Measurements from ENCODE around the gene ERMAP. TPM values are rescaled to one million over a fixed set of nuclear protein-coding genes. Genes with fewer than 3 reads are reported as not detected.
"Not testable (repeated sequence)": the region's sequence is repeated elsewhere in the genome, so short reads cannot be mapped to it uniquely, and the experiment has no call there.

The ERMAP gene
- total and polyA plus RNA-seq, 4 donors: 5.9 to 12.8 (median 8.6) TPM

GRCh38 chr1:42849944-42850343, 33.0 kb downstream of the ERMAP start:
- Histone ChIP-seq H3K27me3 (ENCODE audit: control insufficient read depth in 1 of 2, insufficient read depth in 2 of 2, low read length in 1 of 2) (no peaks in the 10 kb centered on the region), H3K27ac (ENCODE audit: low read depth in 1 of 2, low read length in 2 of 2) (no peak overlapping the region), H3K36me3 (ENCODE audit: control insufficient read depth in 1 of 2, insufficient read depth in 2 of 2, low read length in 1 of 2) (peaks cover 0 to 2% of the 10 kb centered on the region in 2 donors), H3K9me3 (ENCODE audit: control insufficient read depth, low read length) (no peaks in the 10 kb centered on the region), H3K4me3 (ENCODE audit: low read length in 2 of 2) (no peak overlapping the region), H3K4me1 (ENCODE audit: control insufficient read depth in 1 of 2, insufficient read depth in 2 of 2, low read length in 2 of 2) (peaks cover 0 to 2% of the 10 kb centered on the region in 2 donors)
- intact Hi-C loops (cut with DNase I): loop anchor here (10.0 kb wide), 2 partner anchors 85 to 165 kb away; partner anchors contain the start of genes C1orf50 (in 1 of the 2), P3H1 (in 1 of the 2) and YBX1 (in 1 of the 2)
- 92 to 96% methylated on average over 5 of the region's 5 CpGs for WGBS, 2 donors
- ATAC-seq (ENCODE audit: low FRiP score) (no peak), DNase-seq (no peak)

DNA sequence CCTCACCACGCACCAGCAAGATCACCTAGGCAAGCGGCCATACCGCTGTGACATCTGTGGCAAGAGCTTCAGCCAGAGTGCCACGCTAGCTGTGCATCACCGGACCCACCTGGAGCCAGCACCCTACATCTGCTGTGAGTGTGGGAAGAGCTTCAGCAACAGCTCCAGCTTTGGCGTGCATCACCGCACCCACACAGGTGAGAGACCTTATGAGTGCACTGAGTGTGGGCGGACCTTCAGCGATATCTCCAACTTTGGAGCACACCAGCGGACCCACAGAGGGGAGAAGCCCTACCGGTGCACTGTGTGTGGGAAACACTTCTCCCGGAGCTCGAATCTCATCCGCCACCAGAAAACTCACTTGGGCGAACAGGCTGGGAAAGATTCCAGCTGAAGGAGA, 34.5 kb downstream of the ERMAP start:
- Histone ChIP-seq H3K27ac (ENCODE audit: low read depth in 1 of 2, low read length in 2 of 2) (no peak overlapping the region), H3K4me1 (ENCODE audit: control insufficient read depth in 1 of 2, insufficient read depth in 2 of 2, low read length in 2 of 2) (peaks cover 0 to 2% of the 10 kb centered on the region in 2 donors), H3K9me3 (ENCODE audit: control insufficient read depth, low read length) (no peaks in the 10 kb centered on the region), H3K36me3 (ENCODE audit: control insufficient read depth in 1 of 2, insufficient read depth in 2 of 2, low read length in 1 of 2) (peaks cover 0 to 2% of the 10 kb centered on the region in 2 donors), H3K4me3 (ENCODE audit: low read length in 2 of 2) (no peak overlapping the region), H3K27me3 (ENCODE audit: control insufficient read depth in 1 of 2, insufficient read depth in 2 of 2, low read length in 1 of 2) (no peaks in the 10 kb centered on the region)
- ATAC-seq (ENCODE audit: low FRiP score): no peak
- DNase-seq: no peak
- 97% methylated on average over 15 of the region's 15 CpGs for WGBS, 2 donors
- intact Hi-C loops (cut with DNase I): no loop called here

- intact Hi-C loops (cut with DNase I): no loop called here
- Histone ChIP-seq H3K27me3 (ENCODE audit: control insufficient read depth in 1 of 2, insufficient read depth in 2 of 2, low read length in 1 of 2) (no peaks in the 10 kb centered on the region), H3K9me3 (ENCODE audit: control insufficient read depth, low read length) (no peaks in the 10 kb centered on the region), H3K4me1 (ENCODE audit: control insufficient read depth in 1 of 2, insufficient read depth in 2 of 2, low read length in 2 of 2) (peaks cover 0 to under 1% of the 10 kb centered on the region in 2 donors), H3K36me3 (ENCODE audit: control insufficient read depth in 1 of 2, insufficient read depth in 2 of 2, low read length in 1 of 2) (peaks cover 0 to 2% of the 10 kb centered on the region in 2 donors), H3K27ac (ENCODE audit: low read depth in 1 of 2, low read length in 2 of 2) (no peak overlapping the region), H3K4me3 (ENCODE audit: low read length in 2 of 2) (no peak overlapping the region)
- WGBS, 2 donors: 85 to 87% methylated on average over 2 of the region's 2 CpGs
- ATAC-seq (ENCODE audit: low FRiP score) (no peak), DNase-seq (no peak)
Observed at GRCh38 chr1:42851960-42852607, 35.2 kb downstream of the ERMAP start.

GRCh38 chr1:42852608-42852980, 35.7 kb downstream of the ERMAP start:
- Histone ChIP-seq H3K36me3 (ENCODE audit: control insufficient read depth in 1 of 2, insufficient read depth in 2 of 2, low read length in 1 of 2) (peaks cover 0 to 2% of the 10 kb centered on the region in 2 donors), H3K4me1 (ENCODE audit: control insufficient read depth in 1 of 2, insufficient read depth in 2 of 2, low read length in 2 of 2) (no peaks in the 10 kb centered on the region), H3K4me3 (ENCODE audit: low read length in 2 of 2) (no peak overlapping the region), H3K27ac (ENCODE audit: low read depth in 1 of 2, low read length in 2 of 2) (no peak overlapping the region), H3K9me3 (ENCODE audit: control insufficient read depth, low read length) (no peaks in the 10 kb centered on the region), H3K27me3 (ENCODE audit: control insufficient read depth in 1 of 2, insufficient read depth in 2 of 2, low read length in 1 of 2) (no peaks in the 10 kb centered on the region)
- ATAC-seq (ENCODE audit: low FRiP score) (no peak), DNase-seq (no peak)
- WGBS, 2 donors: 47 to 48% methylated on average over 2 of the region's 2 CpGs
- intact Hi-C loops (cut with DNase I): no loop called here

- intact Hi-C loops (cut with DNase I): no loop called here
- 66 to 74% methylated on average over 6 of the region's 6 CpGs for WGBS, 2 donors
- H3K9me3 ChIP-seq (ENCODE audit: control insufficient read depth, low read length): no peaks in the 10 kb centered on the region
- ATAC-seq (ENCODE audit: low FRiP score) (no peak), DNase-seq (no peak)
- H3K4me3 ChIP-seq (ENCODE audit: low read length in 2 of 2): no peak overlapping the region
- no peaks in the 10 kb centered on the region for H3K4me1 ChIP-seq (ENCODE audit: control insufficient read depth in 1 of 2, insufficient read depth in 2 of 2, low read length in 2 of 2)
- H3K27me3 ChIP-seq (ENCODE audit: control insufficient read depth in 1 of 2, insufficient read depth in 2 of 2, low read length in 1 of 2): no peaks in the 10 kb centered on the region
- peaks cover 0 to 2% of the 10 kb centered on the region in 2 donors for H3K36me3 ChIP-seq (ENCODE audit: control insufficient read depth in 1 of 2, insufficient read depth in 2 of 2, low read length in 1 of 2)
- no peak overlapping the region for H3K27ac ChIP-seq (ENCODE audit: low read depth in 1 of 2, low read length in 2 of 2)
Observed at GRCh38 chr1:42853116-42853884, 36.4 kb downstream of the ERMAP start.

DNA sequence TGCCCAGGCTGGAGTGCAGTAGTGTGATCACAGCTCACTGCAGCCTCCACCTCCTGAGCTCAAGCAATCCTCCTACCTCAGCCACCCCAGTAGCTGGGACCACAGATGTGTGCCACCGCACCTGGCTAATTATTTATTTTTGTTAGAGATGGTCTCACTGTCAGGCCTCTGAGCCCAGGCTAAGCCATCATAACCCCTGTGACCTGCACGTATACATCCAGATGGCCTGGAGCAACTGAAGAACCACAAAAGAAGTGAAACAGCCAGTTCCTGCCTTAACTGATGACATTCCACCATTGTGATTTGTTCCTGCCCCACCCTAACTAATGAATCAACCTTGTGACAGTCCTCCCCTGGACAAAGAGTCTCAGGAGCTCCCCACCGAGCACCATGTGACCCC, 39.6 kb downstream of the ERMAP start:
- DNase-seq; H3K4me3 ChIP-seq (ENCODE audit: low read length in 2 of 2); H3K4me1 ChIP-seq (ENCODE audit: control insufficient read depth in 1 of 2, insufficient read depth in 2 of 2, low read length in 2 of 2); H3K36me3 ChIP-seq (ENCODE audit: control insufficient read depth in 1 of 2, insufficient read depth in 2 of 2, low read length in 1 of 2); intact Hi-C loops (cut with DNase I); H3K27me3 ChIP-seq (ENCODE audit: control insufficient read depth in 1 of 2, insufficient read depth in 2 of 2, low read length in 1 of 2); H3K9me3 ChIP-seq (ENCODE audit: control insufficient read depth, low read length); ATAC-seq (ENCODE audit: low FRiP score); H3K27ac ChIP-seq (ENCODE audit: low read depth in 1 of 2, low read length in 2 of 2): not testable (repeated sequence)
- WGBS, 2 donors: 94 to 98% methylated on average over 3 of the region's 3 CpGs

DNA sequence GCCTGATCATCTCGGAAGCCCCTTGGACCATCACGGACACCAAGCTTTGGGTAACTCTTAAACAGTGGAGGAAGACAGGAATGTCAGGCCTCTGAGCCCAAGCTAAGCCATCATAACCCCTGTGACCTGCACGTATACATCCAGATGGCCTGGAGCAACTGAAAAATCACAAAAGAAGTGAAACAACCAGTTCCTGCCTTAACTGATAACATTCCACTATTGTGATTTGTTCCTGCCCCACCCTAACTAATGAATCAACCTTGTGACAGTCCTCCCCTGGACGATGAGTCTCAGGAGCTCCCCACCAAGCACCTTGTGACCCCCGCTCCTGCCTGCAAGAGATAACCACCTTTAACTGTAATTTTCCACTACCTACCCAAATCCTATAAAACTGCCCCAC, 42.4 kb downstream of the ERMAP start:
- H3K36me3 ChIP-seq (ENCODE audit: control insufficient read depth in 1 of 2, insufficient read depth in 2 of 2, low read length in 1 of 2); ATAC-seq (ENCODE audit: low FRiP score); H3K27me3 ChIP-seq (ENCODE audit: control insufficient read depth in 1 of 2, insufficient read depth in 2 of 2, low read length in 1 of 2); H3K4me1 ChIP-seq (ENCODE audit: control insufficient read depth in 1 of 2, insufficient read depth in 2 of 2, low read length in 2 of 2); H3K27ac ChIP-seq (ENCODE audit: low read depth in 1 of 2, low read length in 2 of 2); intact Hi-C loops (cut with DNase I); H3K4me3 ChIP-seq (ENCODE audit: low read length in 2 of 2); DNase-seq; H3K9me3 ChIP-seq (ENCODE audit: control insufficient read depth, low read length): not testable (repeated sequence)
- 88 to 90% methylated on average over 5 of the region's 5 CpGs for WGBS, 2 donors

DNA sequence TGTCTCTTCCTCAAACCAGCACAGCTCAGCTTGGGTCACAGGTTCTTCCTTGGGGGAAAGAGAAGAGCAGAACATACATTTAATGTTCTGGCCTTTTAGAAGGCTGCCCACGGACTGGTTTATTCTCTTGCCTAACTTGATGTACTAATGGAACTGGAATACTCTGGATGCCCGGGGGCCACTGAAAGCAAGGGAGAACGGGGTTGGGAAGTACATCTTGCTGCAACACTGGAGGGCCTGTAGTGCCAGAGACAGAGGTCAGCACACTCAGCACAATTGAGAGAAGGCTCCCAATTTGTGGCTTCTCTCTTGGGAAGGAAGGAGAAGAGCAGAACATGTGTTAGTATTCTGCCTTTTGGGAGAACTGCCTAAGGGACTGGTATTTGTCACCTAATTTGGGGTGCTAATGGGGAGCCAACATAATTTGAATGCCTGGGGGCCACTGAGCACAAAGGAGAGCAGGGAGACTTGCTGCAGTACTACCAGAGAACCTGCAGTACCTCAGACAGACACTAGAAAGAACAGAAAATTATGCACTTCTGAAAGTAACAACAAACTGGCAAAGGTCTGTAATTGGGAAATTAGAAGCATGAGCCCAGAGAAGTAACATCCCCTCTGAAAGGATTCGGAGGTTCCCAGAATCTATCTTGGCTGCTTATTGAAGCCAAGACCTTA, 43.6 kb downstream of the ERMAP start:
- Histone ChIP-seq H3K36me3 (ENCODE audit: control insufficient read depth in 1 of 2, insufficient read depth in 2 of 2, low read length in 1 of 2) (no peaks in the 10 kb centered on the region), H3K9me3 (ENCODE audit: control insufficient read depth, low read length) (peaks cover 6% of the 10 kb centered on the region), H3K27ac (ENCODE audit: low read depth in 1 of 2, low read length in 2 of 2) (no peak overlapping the region), H3K4me1 (ENCODE audit: control insufficient read depth in 1 of 2, insufficient read depth in 2 of 2, low read length in 2 of 2) (no peaks in the 10 kb centered on the region), H3K4me3 (ENCODE audit: low read length in 2 of 2) (no peak overlapping the region), H3K27me3 (ENCODE audit: control insufficient read depth in 1 of 2, insufficient read depth in 2 of 2, low read length in 1 of 2) (no peaks in the 10 kb centered on the region)
- intact Hi-C loops (cut with DNase I): no loop called here
- ATAC-seq (ENCODE audit: low FRiP score): no peak
- no peak for DNase-seq
- WGBS, 2 donors: 59 to 87% methylated on average over 4 of the region's 4 CpGs
